Activated CD8-positive, alpha-beta memory T cell treated with anti-CD3 and anti-CD28 coated beads for 1 hour (primary cell): ENCODE data around the gene CYP4B1.
"Not testable (repeated sequence)": the region's sequence is repeated elsewhere in the genome, so short reads cannot be mapped to it uniquely, and the experiment has no call there.

Experiments
- DNase-seq, 2 donors: peaks; one replicate each; pipeline ENCODE4 v3.0.0-alpha.2; 2020; ENCODE audit warnings: low read depth in 1 of 2; ENCODE audit errors: extremely low read depth in 1 of 2

Gene CYP4B1

GRCh38 chr1:46798810-46799209 is at the start of gene CYP4B1:
TSS of gene CYP4B1 (plus strand) at chr1:46799046. CDS start at chr1:46799082, 36 bp downstream.
- no peak for DNase-seq

DNA sequence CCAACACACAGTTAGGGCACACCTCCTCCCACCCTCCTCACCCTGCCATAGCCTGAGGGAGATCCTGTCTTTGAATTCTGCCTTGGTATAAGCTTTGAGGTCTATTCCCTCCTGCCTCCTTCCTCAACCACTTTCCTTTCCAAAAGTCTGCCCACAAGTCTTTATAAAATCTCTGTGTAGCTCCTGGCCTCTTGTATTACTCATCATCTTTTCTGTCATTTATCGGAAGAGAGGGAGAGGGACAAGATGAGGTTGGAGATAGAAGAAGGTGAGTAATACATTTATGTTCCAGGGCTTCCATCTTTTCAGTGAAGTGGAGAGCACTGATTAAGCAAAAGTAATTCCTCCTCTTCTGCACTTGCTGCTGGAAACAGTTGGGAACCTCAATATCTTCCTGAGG is 49.4 kb upstream of the CYP4B1 start:
- DNase-seq = no peak

DNA sequence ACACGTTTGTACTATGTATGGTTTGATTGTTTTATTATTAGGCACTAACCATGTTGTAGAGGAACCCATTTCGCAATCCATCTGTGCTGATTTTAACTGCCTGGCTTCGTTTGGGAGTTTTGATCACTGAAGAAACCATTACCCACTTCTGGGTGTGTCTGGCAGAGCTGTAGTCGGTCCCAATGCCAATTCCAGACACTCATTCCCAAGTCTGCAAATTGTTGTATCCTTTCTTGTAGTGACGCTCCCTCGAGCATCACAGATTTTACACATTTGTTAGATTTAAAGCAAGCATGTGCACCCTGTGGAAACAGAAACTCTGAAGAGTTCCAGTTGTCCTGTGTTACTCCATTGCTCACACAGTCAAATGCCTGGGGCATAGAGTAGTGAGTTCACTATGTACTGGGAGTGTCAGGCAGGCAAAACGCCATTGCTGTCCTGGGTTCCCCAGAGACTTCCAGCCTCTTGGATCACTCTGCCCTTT is 48.9 kb upstream of the CYP4B1 start:
- no peak for DNase-seq

- no peak for DNase-seq
Observed at GRCh38 chr1:46753985-46754384, 44.9 kb upstream of the CYP4B1 start.

DNA sequence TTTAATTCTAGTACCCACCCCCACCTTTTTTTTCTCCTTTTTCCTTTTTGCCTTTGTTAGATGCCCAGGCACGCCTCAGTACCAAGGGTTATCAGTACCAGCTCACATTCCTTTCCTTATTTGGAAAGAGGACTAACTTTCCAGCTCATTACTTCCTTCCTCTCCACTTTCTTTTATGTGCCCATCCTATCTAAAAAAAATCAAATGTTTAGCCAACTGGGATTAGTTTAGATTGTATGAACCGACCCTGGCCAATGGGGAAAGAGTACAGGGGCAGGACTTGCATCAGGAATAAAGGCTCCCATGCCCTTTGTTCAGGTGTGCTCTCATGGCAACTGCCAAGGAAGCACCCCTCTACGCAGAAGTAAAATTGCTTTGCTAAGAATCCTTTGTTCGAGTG is 44.1 kb upstream of the CYP4B1 start:
- not testable (repeated sequence) for DNase-seq

- DNase-seq = no peak
Observed at GRCh38 chr1:46755121-46755520, 43.7 kb upstream of the CYP4B1 start.

DNA sequence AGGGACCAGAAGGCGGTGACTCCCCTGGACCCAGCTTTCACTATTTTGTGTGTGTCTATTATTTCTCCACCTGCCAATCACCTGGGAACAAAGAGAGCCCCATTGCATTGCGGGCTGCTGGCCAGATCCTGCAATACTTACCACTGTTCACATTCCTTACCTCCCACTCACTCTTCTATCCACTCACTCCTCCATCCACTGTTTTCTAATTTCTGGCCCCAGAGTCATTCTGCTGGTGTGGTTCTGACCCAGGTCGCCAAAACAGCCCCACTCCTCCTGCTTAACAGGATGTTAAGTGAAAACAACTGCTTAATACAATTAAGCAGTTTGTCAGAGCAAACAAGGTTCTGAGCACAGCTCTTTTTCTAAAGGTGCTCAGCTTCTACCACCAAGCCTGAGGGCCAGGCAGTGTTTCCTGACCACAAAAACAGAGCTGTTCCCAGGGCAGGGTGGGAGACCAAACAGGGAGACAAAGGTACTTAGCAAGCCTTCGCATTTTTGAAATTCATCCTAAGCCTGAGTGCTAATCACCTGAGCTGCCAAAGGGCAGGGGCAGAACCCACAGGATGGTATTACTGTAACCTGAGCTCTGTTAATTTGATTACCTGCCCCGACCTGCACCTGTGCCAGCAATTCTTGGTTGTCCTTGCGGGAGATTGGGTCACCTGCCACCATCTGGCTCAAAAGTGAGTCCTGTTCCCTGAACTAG is 41.4 kb upstream of the CYP4B1 start:
- no peak for DNase-seq

- no peak for DNase-seq
Observed at GRCh38 chr1:46757956-46758528, 40.8 kb upstream of the CYP4B1 start.

DNA sequence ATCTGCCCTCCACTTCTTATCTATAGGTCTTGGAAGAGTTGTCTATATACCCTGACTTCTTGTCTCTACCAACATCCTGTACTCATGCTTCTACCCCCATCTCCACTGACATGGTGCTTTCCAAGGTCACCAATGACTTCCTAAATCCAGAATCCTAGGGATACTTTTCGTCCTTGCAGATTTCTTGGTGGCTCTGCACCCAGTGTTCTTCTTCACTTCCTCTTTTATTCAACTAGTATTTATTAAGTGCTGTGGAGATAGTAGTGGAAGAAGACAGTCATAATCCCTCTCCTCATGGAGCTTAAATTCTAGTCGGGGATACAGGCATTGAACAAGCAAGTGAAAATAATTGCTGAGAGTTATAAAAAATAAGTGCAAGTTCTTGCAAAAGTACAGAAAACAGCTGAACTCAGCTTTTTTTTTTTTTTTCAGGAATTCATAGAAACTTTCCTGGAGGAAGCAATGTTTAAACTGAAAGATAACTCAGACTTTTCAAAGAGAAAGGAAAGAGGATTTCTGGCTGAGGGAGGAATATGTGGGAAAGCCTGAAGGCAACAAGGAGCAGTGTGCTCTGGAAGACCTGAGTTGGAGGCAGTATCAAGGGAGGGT is 38.2 kb upstream of the CYP4B1 start:
- no peak for DNase-seq

DNA sequence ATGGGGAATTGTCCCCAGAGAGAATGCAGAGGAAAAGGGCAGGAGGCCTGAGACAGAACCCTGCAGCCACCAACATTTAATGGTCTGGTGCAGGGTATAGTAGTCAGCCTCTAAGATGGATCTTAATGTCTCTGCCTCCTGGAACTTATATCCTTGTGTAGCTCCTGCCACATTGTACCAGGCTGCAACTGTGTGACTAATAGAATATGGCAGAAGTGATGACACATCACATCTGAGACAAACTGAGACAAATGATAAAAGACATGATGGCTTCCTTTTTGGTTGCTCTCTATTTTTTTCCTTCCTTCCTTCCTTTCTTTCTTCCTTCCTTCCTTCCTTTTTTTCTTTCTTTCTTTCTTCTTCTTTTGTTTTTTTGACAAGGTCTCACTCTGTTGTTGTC is 37.1 kb upstream of the CYP4B1 start:
- DNase-seq = no peak

GRCh38 chr1:46764402-46764801 is 34.4 kb upstream of the CYP4B1 start:
- DNase-seq = no peak

- no peak for DNase-seq
Observed at GRCh38 chr1:46767649-46768282, 31.1 kb upstream of the CYP4B1 start.

GRCh38 chr1:46768445-46768844 is 30.4 kb upstream of the CYP4B1 start:
- DNase-seq = no peak

DNA sequence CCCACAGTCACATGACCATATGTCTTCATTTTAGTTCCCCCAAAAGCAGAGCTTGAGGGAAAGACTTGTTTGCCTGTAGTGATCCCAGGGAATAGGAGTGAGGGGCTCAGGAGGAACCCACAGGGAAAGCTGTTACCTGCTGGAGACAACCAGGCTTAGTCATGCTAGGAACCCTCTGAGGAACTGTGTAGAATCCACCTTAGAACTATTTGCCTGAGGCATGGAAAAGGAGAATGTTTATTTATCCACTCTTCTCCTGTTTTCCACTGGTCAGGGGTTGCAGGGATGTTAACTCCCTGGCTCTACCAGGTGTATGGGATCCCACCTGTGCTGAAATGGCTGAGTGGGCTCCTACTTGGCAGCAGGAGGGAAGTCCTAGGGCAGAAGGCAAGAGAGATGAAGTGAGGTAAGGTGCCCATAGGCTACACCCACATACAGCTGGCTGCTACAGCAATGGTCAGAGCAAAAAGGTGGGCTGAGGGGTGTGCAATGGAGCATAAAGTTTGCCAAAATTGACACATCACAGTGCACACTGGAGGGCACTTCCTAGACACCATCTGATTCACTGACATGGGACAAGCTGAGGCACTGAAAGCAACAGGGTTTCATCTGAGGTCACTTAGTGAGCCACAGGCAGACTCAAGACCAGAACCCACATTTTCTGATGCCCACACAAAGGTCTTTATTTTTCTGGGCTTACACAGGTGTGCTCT is 29.7 kb upstream of the CYP4B1 start:
- DNase-seq = no peak

DNA sequence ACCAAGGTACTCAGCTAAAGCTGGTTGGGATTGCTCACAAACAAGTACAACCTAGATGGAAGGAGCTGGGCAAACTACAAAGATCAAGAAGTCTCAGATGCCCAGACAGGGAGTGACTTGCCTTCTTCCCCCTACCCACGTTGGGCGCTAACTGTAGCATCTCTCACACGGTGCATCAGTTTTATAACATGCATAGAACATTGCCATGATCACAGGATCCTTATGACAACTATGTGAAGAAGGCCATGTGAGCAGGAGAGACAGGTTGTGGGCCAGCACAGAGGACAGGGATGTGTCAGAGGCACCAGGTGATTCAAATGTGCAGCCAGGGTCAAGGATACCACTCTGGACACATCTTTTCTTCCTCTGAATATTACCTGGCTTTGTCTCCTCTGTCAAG is 28.3 kb upstream of the CYP4B1 start:
- DNase-seq = no peak

GRCh38 chr1:46772571-46772970 is 26.3 kb upstream of the CYP4B1 start:
- no peak for DNase-seq

GRCh38 chr1:46774297-46774696 is 24.5 kb upstream of the CYP4B1 start:
- DNase-seq = no peak

DNA sequence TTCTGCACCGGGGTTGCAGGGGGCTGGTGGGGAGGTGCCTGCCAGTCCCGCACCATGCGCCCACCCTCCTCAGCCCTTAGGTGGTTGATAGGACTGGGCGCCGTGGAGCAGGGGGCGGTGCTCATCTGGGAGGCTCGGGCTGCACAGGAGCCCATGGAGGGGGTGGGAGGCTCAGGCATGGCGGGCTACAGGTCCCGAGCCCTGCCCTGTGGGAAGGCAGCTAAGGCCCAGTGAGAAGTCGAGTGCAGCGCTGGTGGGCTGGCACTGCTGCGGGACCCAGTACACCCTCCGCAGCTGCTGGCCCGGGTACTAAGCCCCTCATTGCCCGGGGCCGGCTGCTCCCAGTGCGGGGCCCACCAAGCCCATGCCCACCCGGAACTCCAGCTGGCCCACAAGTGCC is 20.4 kb upstream of the CYP4B1 start:
- DNase-seq = not testable (repeated sequence)

GRCh38 chr1:46784666-46785065 is 14.2 kb upstream of the CYP4B1 start:
- no peak for DNase-seq

GRCh38 chr1:46788634-46789033 is 10.2 kb upstream of the CYP4B1 start:
- not testable (repeated sequence) for DNase-seq

DNA sequence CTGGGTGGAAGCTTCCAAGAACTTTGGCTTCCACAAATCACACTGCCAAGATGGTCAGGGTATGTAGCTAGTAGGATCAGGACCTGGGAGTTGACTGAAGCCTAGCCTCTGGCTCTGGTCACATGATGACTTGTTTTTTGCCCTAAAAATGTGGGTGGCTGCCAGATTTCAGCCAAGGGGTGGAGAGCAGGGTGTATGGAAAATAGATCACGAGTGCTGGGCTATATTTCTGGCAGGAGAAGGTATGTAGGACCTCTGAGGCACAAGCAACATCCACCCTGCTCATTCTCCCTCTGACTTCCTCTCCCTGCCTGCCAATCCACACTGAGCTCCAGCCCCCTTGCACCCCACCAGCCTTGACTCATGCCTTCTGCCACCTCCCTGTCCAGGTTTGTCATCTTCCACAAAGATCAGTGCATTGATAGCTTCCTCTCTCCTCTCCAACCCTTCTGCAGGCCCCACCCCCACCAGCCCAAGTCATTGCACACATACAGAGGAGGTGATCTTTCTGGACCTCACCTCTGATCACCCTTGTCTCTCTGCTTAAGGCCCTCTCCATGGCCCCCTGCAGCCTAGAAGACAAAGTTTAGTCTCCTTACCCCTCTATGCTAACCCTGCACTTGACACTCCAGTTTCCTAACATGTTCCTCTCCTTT is 8.3 kb upstream of the CYP4B1 start:
- no peak for DNase-seq
